HG03571 (cell line): ENCODE measurements around the gene PAM.
"Not testable (repeated sequence)": the region's sequence is repeated elsewhere in the genome, so short reads cannot be mapped to it uniquely, and the experiment has no call there.

Experiments used
- ATAC-seq: cut with Tn5 transposase; IDR thresholded peaks from one replicate; pipeline ENCODE4 v1.9.1; 2021; ENCODE audit not compliant: unreplicated experiment

Gene PAM

GRCh38 chr5:102891175-102891574, 136.1 kb downstream of the PAM start:
- ATAC-seq = no peak

DNA sequence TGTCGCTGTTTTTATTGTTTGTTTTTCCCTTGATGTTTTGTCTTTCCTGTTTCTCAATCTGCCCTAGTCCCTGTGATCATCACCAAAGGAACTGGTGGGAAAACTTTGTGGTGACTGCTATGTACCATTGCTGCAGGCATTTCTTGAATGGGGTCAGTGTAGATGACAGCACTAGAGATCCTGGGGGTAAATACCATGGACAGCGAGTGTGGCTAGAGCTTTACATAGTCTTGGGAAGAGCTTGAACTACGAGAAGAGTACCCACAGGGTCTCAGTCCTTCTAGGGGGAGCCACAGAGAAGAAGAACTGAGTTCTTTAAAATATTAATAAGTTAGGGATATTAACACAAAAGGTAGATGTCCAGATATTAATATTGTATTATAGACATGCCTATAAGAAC, 138.8 kb downstream of the PAM start:
- no peak for ATAC-seq

DNA sequence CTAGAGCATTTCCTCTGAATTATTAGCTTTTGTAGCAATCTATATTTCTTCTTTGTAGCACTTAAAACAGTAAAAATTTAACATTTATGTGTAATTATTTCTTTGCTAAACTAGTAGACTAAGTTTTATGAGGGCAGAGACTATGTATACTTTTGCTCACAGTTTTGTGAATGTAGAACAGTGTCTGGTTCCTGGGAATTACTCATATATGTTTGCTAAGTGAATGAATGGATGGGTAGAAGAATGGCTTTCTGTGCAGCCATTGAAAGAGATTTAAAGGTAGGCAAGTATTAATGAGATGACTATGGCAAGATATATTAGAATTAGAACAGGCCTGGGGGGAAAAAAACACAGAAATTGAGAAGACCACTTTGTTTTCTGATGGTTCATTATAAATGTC, 140.1 kb downstream of the PAM start:
- no peak for ATAC-seq

GRCh38 chr5:102895976-102896375, 140.9 kb downstream of the PAM start:
- ATAC-seq = no peak

- no peak for ATAC-seq
Measured at GRCh38 chr5:102901424-102902134, 146.5 kb downstream of the PAM start.

DNA sequence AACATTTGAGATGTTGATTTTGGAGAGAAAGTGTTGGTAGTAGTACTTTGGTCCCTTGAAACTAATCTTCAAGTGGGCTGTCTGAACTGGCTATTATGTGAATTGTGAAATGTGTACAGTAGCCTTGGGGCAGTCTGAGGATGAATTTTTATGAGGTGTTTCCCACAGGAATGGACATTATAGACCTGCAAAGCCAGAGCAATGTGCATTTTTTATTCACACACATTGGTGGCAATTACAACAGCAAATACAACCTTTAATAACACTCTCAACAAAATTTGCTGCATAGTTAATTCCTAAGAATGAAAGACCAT, 147.0 kb downstream of the PAM start:
- no peak for ATAC-seq

DNA sequence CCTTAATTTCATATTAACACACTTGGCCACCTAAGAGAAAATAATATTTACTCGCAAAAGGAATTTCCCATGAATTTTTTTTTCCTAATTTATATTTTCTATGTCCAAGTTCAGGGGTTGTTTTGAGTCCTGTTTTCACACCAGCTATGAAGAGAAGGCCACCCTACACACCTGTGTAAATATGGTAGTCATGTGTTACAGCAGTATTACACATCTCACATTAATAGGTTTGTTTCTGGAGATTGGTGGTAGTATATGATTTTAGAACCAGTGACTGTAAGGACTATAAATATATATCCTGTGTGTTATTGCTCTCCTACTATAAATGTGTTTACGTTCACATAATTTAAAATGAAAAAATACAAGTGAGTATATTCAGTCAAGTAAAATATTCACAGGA, 147.5 kb downstream of the PAM start:
- no peak for ATAC-seq

DNA sequence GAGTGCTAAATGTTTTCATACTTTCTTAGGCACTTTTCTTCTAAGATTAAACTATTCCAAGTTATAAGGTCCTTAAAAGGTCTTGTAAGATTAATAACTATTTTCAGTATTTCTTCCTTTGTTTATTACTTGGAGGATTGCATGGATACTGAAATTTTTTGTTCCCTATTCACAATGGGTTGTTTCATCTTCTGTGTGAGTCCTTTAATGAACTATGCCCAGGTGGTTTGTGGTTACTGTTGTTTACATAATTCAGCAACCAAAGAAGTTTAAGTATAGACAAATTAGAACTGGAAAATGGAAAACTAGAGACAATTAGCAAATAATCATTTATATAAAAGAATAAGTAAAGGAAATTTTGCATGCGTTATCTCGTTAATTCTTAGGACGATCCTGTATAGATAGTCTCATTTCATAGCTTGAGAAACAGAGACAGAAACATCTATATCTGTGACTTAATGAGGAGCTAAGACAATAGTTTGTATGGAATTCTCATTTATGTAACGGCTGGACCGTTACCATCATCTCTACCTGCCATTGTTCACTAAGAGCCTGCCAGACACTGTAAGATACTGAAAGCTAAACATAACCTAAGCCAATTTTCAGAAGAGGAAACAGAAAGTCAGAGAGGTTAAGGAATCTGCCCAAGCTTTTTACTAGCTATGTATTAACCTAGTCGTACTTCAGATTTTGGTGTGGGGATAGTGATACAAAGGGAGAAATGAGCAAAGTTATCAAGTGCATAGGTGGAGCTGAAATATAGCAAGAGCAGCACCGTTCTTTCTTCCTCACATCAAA, 148.2 kb downstream of the PAM start:
- no peak for ATAC-seq

- ATAC-seq = no peak
Measured at GRCh38 chr5:102905056-102905455, 150.0 kb downstream of the PAM start.

GRCh38 chr5:102907099-102907498, 152.0 kb downstream of the PAM start:
- not testable (repeated sequence) for ATAC-seq

DNA sequence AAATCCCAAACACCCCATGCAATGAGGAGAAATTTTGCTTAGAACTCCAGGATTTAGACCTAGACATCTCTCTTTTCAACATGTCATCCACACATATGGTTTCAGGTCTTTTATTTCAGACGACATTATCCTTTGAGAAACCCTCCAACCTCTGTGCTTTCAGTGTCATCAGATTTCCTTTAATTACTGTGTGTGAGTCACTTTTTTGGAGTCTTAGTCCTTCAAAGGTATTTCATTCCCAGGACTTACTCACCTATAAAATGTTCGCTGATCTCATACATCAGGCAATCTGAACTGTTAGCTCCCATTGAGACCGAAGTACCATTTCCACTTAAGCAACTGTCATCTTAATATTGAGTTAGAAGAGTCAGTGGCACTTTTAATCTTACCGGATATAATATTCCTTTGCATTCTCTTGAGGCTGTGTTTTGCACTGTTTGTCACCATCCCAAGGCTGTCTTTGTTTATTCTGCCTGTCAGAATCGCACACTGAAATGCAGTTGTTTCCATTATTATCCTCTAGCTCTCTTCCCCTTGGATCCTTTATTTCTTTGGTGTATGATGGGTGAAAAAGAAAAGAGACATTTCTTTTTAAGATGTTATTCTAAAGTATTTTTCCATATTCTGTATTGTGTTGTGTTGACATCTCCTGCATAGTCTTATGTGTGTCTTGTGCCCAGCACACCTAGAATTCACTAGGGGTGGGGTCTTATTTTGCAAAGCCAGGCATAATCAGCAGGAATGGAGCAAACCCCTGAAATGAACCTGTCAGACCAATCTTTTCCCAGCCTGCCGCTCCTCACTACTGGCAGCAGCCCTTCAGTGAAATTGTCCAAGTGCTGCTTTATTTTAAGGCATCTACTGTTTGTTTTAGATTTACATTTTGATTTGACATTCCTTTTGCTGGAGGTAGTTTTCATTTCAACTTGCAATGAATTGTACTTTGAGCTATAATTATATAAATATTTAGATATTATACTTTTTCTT, 155.4 kb downstream of the PAM start:
- no peak for ATAC-seq

DNA sequence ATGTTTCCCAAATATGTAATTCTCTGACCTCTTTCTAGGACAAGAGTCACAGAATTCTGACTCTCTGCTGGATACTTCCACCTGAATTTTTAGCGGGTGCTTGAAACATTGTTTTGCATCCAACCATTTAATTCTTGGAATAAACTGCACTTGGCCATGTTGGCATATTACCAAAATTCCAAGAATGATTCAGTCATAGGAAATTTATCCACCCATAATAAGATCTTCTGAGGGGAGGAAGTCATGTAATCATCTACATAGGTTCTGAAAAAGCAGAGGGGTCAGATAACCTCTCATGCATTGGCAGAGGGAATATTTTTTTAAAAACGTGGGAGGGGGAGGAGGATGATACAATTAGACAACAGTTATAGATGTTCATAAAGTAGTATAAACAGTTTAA, 156.9 kb downstream of the PAM start:
- no peak for ATAC-seq

DNA sequence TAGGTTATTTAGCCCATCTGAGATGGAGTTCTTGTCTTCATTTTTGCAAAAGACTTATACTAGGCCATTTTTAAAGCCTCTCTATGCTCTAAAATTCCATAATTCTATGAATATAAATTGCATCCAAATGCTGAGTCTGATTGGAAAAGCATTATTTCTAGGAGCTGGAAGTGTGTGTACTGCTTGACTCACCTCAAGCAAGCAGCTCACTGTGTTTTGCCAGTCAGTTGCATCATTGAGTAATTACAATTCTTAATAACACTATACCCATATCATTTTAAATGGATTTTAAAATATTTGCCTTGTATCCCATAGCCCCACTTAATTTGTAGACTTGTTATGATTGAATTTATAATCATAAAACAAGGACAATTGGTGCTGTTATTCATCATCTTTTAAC, 161.0 kb downstream of the PAM start:
- no peak for ATAC-seq

DNA sequence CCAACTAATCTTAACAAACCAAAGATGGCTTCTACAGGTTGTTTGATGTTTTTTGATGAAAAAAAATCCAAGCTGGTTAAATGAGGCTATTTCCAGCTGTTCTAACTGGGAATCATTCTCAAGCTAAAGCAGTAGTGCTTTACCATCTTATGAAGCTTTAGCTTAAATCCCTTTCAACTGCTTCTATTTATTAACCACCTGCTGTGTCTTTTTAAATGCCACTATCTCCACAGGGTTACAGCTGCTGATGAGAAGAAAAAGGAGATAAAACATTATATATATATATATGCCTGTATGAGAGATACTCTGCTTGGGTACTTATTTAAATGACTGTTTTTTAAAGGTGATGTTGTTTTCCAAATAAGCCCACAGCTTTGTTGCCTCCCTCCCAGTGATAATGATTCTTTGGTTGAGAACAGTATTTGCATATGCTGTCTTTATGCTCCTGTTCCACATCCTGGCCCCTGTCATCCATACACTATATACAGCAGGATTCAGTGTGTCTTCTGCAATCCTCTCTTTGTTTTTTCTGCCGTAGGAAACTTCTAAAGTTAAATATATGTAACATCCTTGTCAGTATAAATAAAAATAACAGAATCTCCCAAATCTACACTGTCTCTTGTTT, 164.0 kb downstream of the PAM start:
- no peak for ATAC-seq

DNA sequence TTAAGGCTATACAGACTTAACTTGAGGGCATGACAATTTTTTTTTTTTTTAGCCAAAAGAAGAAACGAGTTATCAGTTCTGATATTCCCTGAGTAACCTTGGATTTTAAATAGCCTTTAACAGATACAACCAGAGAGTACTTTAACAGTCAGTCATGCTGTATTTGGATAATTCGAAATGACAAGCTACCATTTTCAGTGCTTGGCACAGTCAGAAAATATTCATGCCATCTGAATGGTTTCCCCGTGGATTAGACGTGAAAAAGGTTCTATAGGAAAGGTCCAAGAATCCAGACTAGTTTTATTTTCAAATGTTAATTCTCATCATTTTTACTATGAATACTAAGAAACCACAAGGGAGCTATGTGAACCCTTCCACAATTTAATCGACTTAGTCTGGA, 165.7 kb downstream of the PAM start:
- no peak for ATAC-seq

DNA sequence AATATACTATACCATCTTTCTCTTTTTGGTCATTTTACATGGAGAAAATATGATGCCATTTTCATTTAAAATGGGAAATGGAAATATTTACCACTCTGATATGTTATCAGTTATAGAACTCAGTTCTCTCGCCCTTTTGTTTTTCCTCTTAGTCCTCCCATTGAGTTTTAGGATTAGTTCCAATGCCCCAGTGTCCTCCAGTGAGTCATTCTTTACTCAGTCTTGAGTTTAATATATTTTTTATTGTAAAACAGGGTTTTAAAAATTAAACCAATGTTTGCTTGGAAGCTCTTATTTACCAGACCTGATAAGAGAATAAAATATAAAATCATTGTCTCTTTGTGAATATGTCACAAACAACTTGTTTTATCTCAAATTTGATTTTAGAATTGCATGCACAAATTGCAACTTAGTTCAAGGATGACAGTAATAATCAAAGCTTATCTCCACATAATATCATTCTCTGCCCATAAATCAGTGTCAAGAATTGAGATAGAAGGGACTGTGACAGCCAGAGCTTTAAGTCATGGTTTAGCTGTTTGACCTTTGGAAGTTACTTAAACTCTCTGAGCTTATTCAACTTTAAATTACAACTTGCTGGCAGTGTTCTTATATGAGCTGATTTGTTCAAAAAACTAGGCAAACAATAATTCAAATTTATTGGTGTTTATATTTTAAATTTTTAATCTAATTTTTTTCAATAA, 166.4 kb downstream of the PAM start:
- ATAC-seq = no peak

DNA sequence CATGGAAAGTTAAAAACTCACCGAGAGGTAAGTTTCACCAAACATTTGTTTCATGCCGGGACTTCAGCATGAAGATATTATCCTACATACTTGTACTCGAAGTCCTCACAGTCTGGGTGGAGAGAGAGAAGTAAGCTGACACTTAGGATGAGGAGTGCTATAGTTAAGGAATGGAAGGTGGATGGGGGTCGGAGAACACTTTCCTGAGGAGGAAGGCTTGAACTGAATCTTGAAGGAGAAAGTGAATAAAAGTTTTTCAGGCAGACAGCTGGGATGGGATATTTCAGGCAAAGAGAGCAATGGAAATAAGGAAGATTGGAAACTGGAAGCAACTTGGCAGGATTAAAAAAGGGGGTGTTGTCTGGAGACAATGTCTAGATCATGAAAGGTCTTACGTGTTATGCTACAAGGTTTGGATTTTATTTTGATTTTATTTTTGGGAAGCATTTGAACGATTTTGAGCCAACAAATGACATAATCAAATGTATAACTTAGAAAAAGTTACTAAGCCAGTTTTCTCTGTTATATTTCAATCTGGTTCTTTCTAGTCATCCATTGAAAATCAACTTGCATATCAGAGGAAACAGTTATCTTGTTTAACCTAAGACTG, 167.1 kb downstream of the PAM start:
- ATAC-seq = no peak

DNA sequence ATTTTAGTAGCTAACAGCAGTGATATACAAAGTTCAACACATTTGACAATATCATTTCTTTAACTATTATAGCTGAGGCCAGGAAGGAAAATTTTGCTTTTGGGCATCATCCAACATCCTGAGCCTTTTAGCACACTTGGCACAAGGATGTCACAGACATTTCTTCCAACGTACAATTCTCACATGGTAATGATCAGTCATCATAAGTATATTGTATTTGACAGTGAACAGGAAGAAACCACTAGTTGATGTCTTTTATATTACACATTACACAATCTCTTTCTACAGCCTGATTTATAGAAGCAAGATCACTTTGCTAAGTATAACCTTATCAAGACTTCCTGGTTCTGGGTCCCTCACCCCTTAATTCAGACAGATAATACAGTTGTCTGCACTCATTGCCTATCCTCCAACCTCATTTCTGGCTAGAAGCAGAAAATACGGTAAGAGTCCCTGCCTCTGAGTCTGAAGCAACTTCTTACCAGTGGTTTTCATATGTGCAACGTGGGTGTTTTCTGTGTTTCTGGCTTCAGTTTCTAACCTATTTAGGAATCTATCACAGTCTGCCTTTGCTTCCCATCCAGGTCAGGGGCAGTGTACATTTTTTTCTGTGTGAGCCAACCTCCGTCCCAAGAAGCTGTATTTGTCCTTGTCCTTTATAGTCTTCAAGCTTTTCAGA, 167.8 kb downstream of the PAM start:
- ATAC-seq = no peak

- no peak for ATAC-seq
Measured at GRCh38 chr5:102924963-102925362, 169.9 kb downstream of the PAM start.

GRCh38 chr5:102927007-102927406, 171.9 kb downstream of the PAM start:
- no peak for ATAC-seq
